Liver (tissue), 9 donors: ENCODE results near the gene UTP25. TPM values are rescaled to one million over a fixed set of nuclear protein-coding genes. Genes with fewer than 3 reads are reported as not detected.

ENCODE experiments used
- DNase-seq: peaks from one replicate; pipeline ENCODE4 v3.0.0-alpha.2; 2017; ENCODE audit warnings: low spot score
- H3K27ac ChIP-seq, 2 donors: one replicate each; pipeline ENCODE4 v1.7.0; 2013; ENCODE audit warnings: inconsistent platforms in 2 of 2, low read length in 2 of 2, control low read depth in 1 of 2, low read depth in 1 of 2, mild to moderate bottlenecking in 1 of 2
- H3K27me3 ChIP-seq, 4 donors: one replicate each; pipeline versions ENCODE4 v1.6.1 to v1.7.0; 2013; ENCODE audit warnings: low read length in 3 of 4, inconsistent platforms in 1 of 4, mild to moderate bottlenecking in 1 of 4, moderate library complexity in 1 of 4; ENCODE audit not compliant: control insufficient read depth in 4 of 4, insufficient read depth in 4 of 4
- H3K36me3 ChIP-seq, 4 donors: one replicate each; pipeline versions ENCODE4 v1.6.1 to v1.7.0; 2013; ENCODE audit warnings: low read length in 3 of 4, mild to moderate bottlenecking in 3 of 4, low read depth in 1 of 4, moderate library complexity in 1 of 4; ENCODE audit not compliant: control insufficient read depth in 4 of 4, insufficient read depth in 3 of 4
- H3K4me1 ChIP-seq, 4 donors: one replicate each; pipeline versions ENCODE4 v1.6.1 to v1.7.0; 2013; ENCODE audit warnings: low read length in 3 of 4, mild to moderate bottlenecking in 3 of 4, moderate library complexity in 1 of 4; ENCODE audit not compliant: control insufficient read depth in 4 of 4, insufficient read depth in 4 of 4
- H3K4me3 ChIP-seq, 3 donors: one replicate each; pipeline versions ENCODE4 v1.6.1 to v1.7.0; 2013; ENCODE audit warnings: low read length in 3 of 3, control low read depth in 1 of 3, low read depth in 1 of 3, mild to moderate bottlenecking in 1 of 3
- H3K9ac ChIP-seq, 2 donors: one replicate each; pipeline ENCODE4 v1.7.0; 2013; ENCODE audit warnings: low read length in 2 of 2, mild to moderate bottlenecking in 2 of 2, moderate library complexity in 2 of 2, control low read depth in 1 of 2, low read depth in 1 of 2
- H3K9me3 ChIP-seq, 4 donors: one replicate each; pipeline versions ENCODE4 v1.6.1 to v1.7.0; 2013; ENCODE audit warnings: low read length in 3 of 4; ENCODE audit not compliant: control insufficient read depth in 4 of 4
- EGR1 ChIP-seq, 2 donors: IDR thresholded peaks; 2 replicates each; pipeline ENCODE4 v1.6.1; 2016 to 2018; ENCODE audit warnings: antibody characterized with exemption in 2 of 2, low read depth in 2 of 2
- FOXA1 ChIP-seq: IDR thresholded peaks from 2 replicates; pipeline ENCODE4 v1.6.1; 2016; ENCODE audit warnings: antibody characterized with exemption
- FOXA2 ChIP-seq: IDR thresholded peaks from 2 replicates; pipeline ENCODE4 v1.6.1; 2016; ENCODE audit warnings: antibody characterized with exemption
- GABPA ChIP-seq, 2 donors: IDR thresholded peaks in 1 of 2; conservative IDR thresholded peaks in 1 of 2; 2 replicates each; pipeline ENCODE4 v1.6.1; 2016; ENCODE audit warnings: antibody characterized with exemption in 2 of 2, mild to moderate bottlenecking in 1 of 2, moderate library complexity in 1 of 2
- HNF4A ChIP-seq, 2 donors: conservative IDR thresholded peaks; 2 replicates each; pipeline ENCODE4 v1.6.1; 2016; ENCODE audit warnings: antibody characterized with exemption in 2 of 2, mild to moderate bottlenecking in 2 of 2
- HNF4G ChIP-seq: IDR thresholded peaks from 2 replicates; pipeline ENCODE4 v1.6.1; 2016; ENCODE audit warnings: antibody characterized with exemption
- JUND ChIP-seq, 2 donors: IDR thresholded peaks; 2 replicates each; pipeline ENCODE4 v1.6.1; 2016; ENCODE audit warnings: antibody characterized with exemption in 2 of 2
- NR2F2 ChIP-seq: IDR thresholded peaks from 2 replicates; pipeline ENCODE4 v1.6.1; 2016; ENCODE audit warnings: antibody characterized with exemption
- RAD21 ChIP-seq, 2 donors: IDR thresholded peaks; 2 replicates each; pipeline ENCODE4 v1.6.1; 2016; ENCODE audit warnings: antibody characterized with exemption in 2 of 2, mild to moderate bottlenecking in 2 of 2
- RXRA ChIP-seq, 2 donors: IDR thresholded peaks; 2 replicates each; pipeline ENCODE4 v1.6.1; 2017 to 2018; ENCODE audit warnings: antibody characterized with exemption in 2 of 2, mild to moderate bottlenecking in 1 of 2
- SP1 ChIP-seq: IDR thresholded peaks from 2 replicates; pipeline ENCODE4 v1.6.1; 2018; ENCODE audit warnings: antibody characterized with exemption, mild to moderate bottlenecking
- TAF1 ChIP-seq: conservative IDR thresholded peaks from 2 replicates; pipeline ENCODE4 v1.6.1; 2016; ENCODE audit warnings: antibody characterized with exemption, mild to moderate bottlenecking
- YY1 ChIP-seq: IDR thresholded peaks from 2 replicates; pipeline ENCODE4 v1.6.1; 2016; ENCODE audit warnings: antibody characterized with exemption, mild to moderate bottlenecking
- WGBS: extraction: QIAGEN DNeasy Blood & Tissue Kit; methylation state at CpG from one replicate; pipeline ENCODE4 v1.1.7; 2013; 5-methylcytosine and 5-hydroxymethylcytosine counted together
- polyA plus RNA-seq, 2 donors: library from polyadenylated mRNA; stranded (reverse) in 1 of 2; unstranded in 1 of 2; fragments of 200-250 nt in 1 of 2; fragments of >200 nt in 1 of 2; fragmentation: Nextera tagmentation in 1 of 2; extraction: Ambion mirVana in 1 of 2; gene quantifications; one replicate each; pipeline versions ENCODE4 v1.2.1 to v1.2.3, GENCODE V29; 2013 to 2015
- total RNA-seq, 2 donors: library from RNA; depleted of rRNA; stranded (reverse); fragments of >200 nt; gene quantifications; one replicate each; pipeline ENCODE4 v1.2.3, GENCODE V29; 2014
- TF ChIP-seq, protein P1 (sequence below): IDR thresholded peaks from 2 replicates; pipeline ENCODE4 v1.6.1; 2016; ENCODE audit warnings: antibody characterized with exemption
- TF ChIP-seq, protein P2 (sequence below): fragments of 150-350 bp; IDR thresholded peaks from 2 replicates; pipeline ENCODE4 v1.5.1; 2017; ENCODE audit warnings: improper control_type of control experiment, low read depth, low read length; ENCODE audit not compliant: missing input control
- TF ChIP-seq, protein P3 (sequence below): IDR thresholded peaks from 2 replicates; pipeline ENCODE4 v1.6.1; 2016; ENCODE audit warnings: antibody characterized with exemption
- TF ChIP-seq, protein P4 (sequence below): IDR thresholded peaks from 2 replicates; pipeline ENCODE4 v1.6.1; 2016; ENCODE audit warnings: antibody characterized with exemption
- TF ChIP-seq, protein P5 (sequence below): IDR thresholded peaks from 2 replicates; pipeline ENCODE4 v1.6.1; 2016; ENCODE audit warnings: antibody characterized with exemption, mild to moderate bottlenecking
- donor health status: healthy.
- donor health status: healthy.
- donor health status: healthy.
- donor health status: healthy.
- donor health status: healthy.

The UTP25 gene
- total and polyA plus RNA-seq, 4 donors = 2.4 to 7.7 (median 3.0) TPM

DNA sequence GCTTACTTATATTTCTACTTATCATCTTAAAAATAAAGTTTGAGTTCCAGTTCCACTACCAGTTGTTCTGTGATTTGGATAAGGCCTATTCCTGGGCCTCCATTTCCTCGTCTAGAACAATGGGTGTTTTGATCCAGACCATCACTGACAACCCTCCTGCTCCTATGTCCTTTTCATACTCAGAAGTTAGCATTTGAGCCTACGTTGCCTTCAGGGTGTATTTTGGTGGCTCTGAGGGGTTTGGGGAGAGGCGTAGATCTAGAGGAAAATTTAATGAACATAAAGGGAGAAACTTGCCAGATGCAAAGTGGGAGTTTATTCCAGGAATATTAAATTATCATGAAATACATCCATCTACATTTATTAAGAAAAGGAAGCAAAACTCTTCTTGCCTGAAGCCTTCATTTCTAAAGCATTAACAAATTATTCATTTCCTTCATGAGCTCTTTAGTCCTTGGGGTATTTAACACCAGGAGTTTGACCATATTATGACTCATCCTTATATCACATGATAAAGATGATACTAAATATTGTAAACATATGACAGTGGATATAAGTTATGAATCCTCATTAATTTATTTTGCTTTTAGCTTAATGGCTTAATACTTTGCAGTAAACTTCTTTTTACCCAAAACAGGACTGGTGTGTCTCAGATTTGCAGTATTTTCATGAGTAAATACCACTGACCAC, 63.0 kb downstream of the UTP25 start:
- no peak overlapping the region for H3K9ac ChIP-seq
- peaks cover 0 to 1% (median 0%) of the 10 kb centered on the region in 4 donors for H3K9me3 ChIP-seq
- no peak for DNase-seq
- H3K27ac ChIP-seq = no peak overlapping the region
- H3K27me3 ChIP-seq = peaks cover 0 to 13% (median 3%) of the 10 kb centered on the region in 4 donors
- H3K36me3 ChIP-seq = no peaks in the 10 kb centered on the region
- TF ChIP-seq FOXA1 = no peak
- TF ChIP-seq, protein P1, sequence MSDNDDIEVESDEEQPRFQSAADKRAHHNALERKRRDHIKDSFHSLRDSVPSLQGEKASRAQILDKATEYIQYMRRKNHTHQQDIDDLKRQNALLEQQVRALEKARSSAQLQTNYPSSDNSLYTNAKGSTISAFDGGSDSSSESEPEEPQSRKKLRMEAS = no peak
- TF ChIP-seq JUND (IDR thresholded peaks at IDR 0.05) = no peak
- TF ChIP-seq NR2F2 = no peak
- TF ChIP-seq YY1 = no peak
- H3K4me3 ChIP-seq = no peak overlapping the region
- no peaks in the 10 kb centered on the region for H3K4me1 ChIP-seq
- 80% methylated on average over 3 of the region's 3 CpGs for WGBS

DNA sequence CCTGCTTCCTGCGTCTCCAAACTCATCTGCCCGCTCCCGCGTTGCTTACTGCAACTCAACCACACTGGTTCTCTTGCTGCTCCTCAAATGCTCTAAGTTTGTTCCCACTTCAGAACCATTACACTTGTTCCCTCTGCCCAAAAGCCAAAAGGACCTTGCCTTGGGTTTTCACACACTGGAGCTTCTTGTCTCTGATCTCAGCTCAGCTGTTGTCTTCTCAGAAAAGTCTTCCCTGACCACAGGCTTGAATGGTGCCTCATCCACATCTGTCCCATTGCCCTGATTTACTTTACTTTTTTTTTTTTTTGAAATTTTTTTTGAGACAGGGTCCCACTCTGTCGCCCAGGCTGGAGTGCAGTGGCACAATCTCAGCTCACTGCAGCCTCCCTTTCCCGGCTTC, 66.0 kb downstream of the UTP25 start:
- TF ChIP-seq, protein P2, sequence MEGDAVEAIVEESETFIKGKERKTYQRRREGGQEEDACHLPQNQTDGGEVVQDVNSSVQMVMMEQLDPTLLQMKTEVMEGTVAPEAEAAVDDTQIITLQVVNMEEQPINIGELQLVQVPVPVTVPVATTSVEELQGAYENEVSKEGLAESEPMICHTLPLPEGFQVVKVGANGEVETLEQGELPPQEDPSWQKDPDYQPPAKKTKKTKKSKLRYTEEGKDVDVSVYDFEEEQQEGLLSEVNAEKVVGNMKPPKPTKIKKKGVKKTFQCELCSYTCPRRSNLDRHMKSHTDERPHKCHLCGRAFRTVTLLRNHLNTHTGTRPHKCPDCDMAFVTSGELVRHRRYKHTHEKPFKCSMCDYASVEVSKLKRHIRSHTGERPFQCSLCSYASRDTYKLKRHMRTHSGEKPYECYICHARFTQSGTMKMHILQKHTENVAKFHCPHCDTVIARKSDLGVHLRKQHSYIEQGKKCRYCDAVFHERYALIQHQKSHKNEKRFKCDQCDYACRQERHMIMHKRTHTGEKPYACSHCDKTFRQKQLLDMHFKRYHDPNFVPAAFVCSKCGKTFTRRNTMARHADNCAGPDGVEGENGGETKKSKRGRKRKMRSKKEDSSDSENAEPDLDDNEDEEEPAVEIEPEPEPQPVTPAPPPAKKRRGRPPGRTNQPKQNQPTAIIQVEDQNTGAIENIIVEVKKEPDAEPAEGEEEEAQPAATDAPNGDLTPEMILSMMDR = no peak
- TF ChIP-seq YY1 = no peak
- no peak for TF ChIP-seq FOXA2
- TF ChIP-seq SP1 = no peak
- TF ChIP-seq FOXA1 = no peak
- TF ChIP-seq, protein P3, sequence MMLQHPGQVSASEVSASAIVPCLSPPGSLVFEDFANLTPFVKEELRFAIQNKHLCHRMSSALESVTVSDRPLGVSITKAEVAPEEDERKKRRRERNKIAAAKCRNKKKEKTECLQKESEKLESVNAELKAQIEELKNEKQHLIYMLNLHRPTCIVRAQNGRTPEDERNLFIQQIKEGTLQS = no peak
- TF ChIP-seq, protein P4, sequence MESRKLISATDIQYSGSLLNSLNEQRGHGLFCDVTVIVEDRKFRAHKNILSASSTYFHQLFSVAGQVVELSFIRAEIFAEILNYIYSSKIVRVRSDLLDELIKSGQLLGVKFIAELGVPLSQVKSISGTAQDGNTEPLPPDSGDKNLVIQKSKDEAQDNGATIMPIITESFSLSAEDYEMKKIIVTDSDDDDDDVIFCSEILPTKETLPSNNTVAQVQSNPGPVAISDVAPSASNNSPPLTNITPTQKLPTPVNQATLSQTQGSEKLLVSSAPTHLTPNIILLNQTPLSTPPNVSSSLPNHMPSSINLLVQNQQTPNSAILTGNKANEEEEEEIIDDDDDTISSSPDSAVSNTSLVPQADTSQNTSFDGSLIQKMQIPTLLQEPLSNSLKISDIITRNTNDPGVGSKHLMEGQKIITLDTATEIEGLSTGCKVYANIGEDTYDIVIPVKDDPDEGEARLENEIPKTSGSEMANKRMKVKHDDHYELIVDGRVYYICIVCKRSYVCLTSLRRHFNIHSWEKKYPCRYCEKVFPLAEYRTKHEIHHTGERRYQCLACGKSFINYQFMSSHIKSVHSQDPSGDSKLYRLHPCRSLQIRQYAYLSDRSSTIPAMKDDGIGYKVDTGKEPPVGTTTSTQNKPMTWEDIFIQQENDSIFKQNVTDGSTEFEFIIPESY = no peak
- TF ChIP-seq RAD21 (IDR thresholded peaks at IDR 0.05) = no peak
- TF ChIP-seq HNF4A (conservative IDR thresholded peaks at IDR 0.05) = no peak
- no peak for TF ChIP-seq RXRA (IDR thresholded peaks at IDR 0.05)
- TF ChIP-seq EGR1 (IDR thresholded peaks at IDR 0.05; ENCODE audit: low read depth in 2 of 2) = no peak
- no peak for TF ChIP-seq NR2F2
- no peak for TF ChIP-seq JUND (IDR thresholded peaks at IDR 0.05)
- TF ChIP-seq, protein P5, sequence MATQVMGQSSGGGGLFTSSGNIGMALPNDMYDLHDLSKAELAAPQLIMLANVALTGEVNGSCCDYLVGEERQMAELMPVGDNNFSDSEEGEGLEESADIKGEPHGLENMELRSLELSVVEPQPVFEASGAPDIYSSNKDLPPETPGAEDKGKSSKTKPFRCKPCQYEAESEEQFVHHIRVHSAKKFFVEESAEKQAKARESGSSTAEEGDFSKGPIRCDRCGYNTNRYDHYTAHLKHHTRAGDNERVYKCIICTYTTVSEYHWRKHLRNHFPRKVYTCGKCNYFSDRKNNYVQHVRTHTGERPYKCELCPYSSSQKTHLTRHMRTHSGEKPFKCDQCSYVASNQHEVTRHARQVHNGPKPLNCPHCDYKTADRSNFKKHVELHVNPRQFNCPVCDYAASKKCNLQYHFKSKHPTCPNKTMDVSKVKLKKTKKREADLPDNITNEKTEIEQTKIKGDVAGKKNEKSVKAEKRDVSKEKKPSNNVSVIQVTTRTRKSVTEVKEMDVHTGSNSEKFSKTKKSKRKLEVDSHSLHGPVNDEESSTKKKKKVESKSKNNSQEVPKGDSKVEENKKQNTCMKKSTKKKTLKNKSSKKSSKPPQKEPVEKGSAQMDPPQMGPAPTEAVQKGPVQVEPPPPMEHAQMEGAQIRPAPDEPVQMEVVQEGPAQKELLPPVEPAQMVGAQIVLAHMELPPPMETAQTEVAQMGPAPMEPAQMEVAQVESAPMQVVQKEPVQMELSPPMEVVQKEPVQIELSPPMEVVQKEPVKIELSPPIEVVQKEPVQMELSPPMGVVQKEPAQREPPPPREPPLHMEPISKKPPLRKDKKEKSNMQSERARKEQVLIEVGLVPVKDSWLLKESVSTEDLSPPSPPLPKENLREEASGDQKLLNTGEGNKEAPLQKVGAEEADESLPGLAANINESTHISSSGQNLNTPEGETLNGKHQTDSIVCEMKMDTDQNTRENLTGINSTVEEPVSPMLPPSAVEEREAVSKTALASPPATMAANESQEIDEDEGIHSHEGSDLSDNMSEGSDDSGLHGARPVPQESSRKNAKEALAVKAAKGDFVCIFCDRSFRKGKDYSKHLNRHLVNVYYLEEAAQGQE = no peak
- TF ChIP-seq TAF1 = no peak
- TF ChIP-seq GABPA (IDR thresholded peaks at IDR 0.05 in 1 of 2, conservative IDR thresholded peaks at IDR 0.05 in 1 of 2) = no peak
- no peak for TF ChIP-seq HNF4G
- TF ChIP-seq, protein P1 = no peak
- Histone ChIP-seq H3K36me3 (no peaks in the 10 kb centered on the region), H3K4me1 (no peaks in the 10 kb centered on the region), H3K9me3 (peaks cover 0 to 1% (median 0%) of the 10 kb centered on the region in 4 donors), H3K27ac (no peak overlapping the region), H3K4me3 (no peak overlapping the region), H3K9ac (no peak overlapping the region), H3K27me3 (peaks cover 0 to 2% (median 0%) of the 10 kb centered on the region in 4 donors)
- 84% methylated on average over 6 of the region's 6 CpGs for WGBS
- no peak for DNase-seq
